Natural killer cell (primary cell): ENCODE measurements around the gene GINS1. TPM values are rescaled to one million over a fixed set of nuclear protein-coding genes. Genes with fewer than 3 reads are reported as not detected.

Experiments used
- ATAC-seq, 3 donors: fragments of 150-1000 bp in 2 of 3; fragments of 200-7000 bp in 1 of 3; cut with Tn5 transposase; 1 replicate in 1 of 3; 2 replicates in 2 of 3; pipeline ENCODE4 v1.10.0; 2021; ENCODE audit warnings: mild to moderate bottlenecking in 2 of 3, moderate library complexity in 2 of 3
- DNase-seq, 2 donors: peaks; one replicate each; pipeline versions ENCODE4 v3.0.0 to v3.0.0-alpha.2; 2013 to 2021; ENCODE audit warnings: mixed read lengths in 1 of 2
- H3K27ac ChIP-seq: one replicate; pipeline ENCODE4 v1.5.1; 2013; ENCODE audit warnings: mild to moderate bottlenecking, low read length
- H3K27me3 ChIP-seq: one replicate; pipeline ENCODE4 v1.6.1; 2013; ENCODE audit warnings: low read length; ENCODE audit not compliant: control insufficient read depth, insufficient read depth
- H3K36me3 ChIP-seq: one replicate; pipeline ENCODE4 v1.6.1; 2013; ENCODE audit warnings: low read length; ENCODE audit not compliant: control insufficient read depth, insufficient read depth
- H3K4me1 ChIP-seq: one replicate; pipeline ENCODE4 v1.6.1; 2013; ENCODE audit warnings: low read length; ENCODE audit not compliant: control insufficient read depth, insufficient read depth
- H3K4me3 ChIP-seq: one replicate; pipeline ENCODE4 v1.5.1; 2013; ENCODE audit warnings: low read length
- H3K9me3 ChIP-seq: one replicate; pipeline ENCODE4 v1.6.1; 2013; ENCODE audit warnings: low read length; ENCODE audit not compliant: control insufficient read depth, insufficient read depth
- H3K27ac Mint-ChIP-seq, 2 donors: one replicate each; pipeline ENCODE4 v1.8.0; 2022; ENCODE audit warnings: mild to moderate bottlenecking in 2 of 2, mixed read lengths in 2 of 2, moderate library complexity in 1 of 2
- H3K27me3 Mint-ChIP-seq, 2 donors: one replicate each; pipeline ENCODE4 v1.8.0; 2022; ENCODE audit warnings: low read depth in 2 of 2, mixed read lengths in 2 of 2
- H3K36me3 Mint-ChIP-seq: one replicate; pipeline ENCODE4 v1.8.0; 2022; ENCODE audit warnings: mixed read lengths
- H3K4me1 Mint-ChIP-seq, 2 donors: one replicate each; pipeline ENCODE4 v1.8.0; 2022; ENCODE audit warnings: mixed read lengths in 2 of 2
- H3K4me3 Mint-ChIP-seq: one replicate; pipeline ENCODE4 v1.8.0; 2022; ENCODE audit warnings: mild to moderate bottlenecking, moderate library complexity, mixed read lengths
- H3K9me3 Mint-ChIP-seq, 2 donors: one replicate each; pipeline ENCODE4 v1.8.0; 2022; ENCODE audit warnings: mixed read lengths in 2 of 2
- whole genome bisulfite sequencing: methylation state at CpG from one replicate; pipeline ENCODE4 v1.1.7; 2013; ENCODE audit warnings: missing lambda C conversion rate; ENCODE audit not compliant: insufficient coverage; 5-methylcytosine and 5-hydroxymethylcytosine counted together
- intact Hi-C: fragments of 100-400 bp; cut with micrococcal nuclease; formaldehyde crosslinking; loops from one replicate; pipeline ENCODE4 v1.14.2; 2022
- total RNA-seq, 4 donors: library from RNA; stranded (reverse); fragments of 120-200 nt in 1 of 4; gene quantifications; one replicate each; pipeline versions ENCODE4 v1.2.3 to v1.2.4, GENCODE V29; 2013 to 2022
- TF ChIP-seq, protein P1 (sequence below): fragments of 200-600 bp; IDR thresholded peaks from one replicate; pipeline ENCODE4 v1.8.0; 2022; ENCODE audit warnings: antibody characterized with exemption

GINS1 gene
- total RNA-seq, 3 donors from 2014 or later (not counting 1 experiment from before 2014, with no cell fraction given): 1.3 to 1.5 (median 1.4) TPM

DNA sequence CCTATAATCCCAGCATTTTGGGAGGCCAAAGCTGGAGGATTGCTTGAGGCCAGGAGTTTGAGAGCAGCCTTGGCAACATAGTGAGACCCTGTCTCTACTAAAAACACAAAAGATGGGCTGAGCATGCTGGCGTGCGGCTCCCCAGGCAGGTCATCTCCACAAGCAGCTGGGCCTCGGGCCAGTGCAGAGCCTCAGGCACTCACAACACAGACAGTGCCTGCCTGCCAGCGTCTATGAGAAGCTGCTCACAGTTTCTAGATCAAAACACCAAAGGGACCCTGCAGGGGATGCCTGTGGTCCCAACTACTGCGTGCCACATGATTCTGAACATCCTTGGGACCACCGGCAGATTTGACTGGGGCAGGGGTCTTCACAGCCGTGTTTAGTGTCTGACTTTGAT lies 59.4 kb downstream of the GINS1 start:
- H3K27me3 Mint-ChIP-seq: no peaks in the 10 kb centered on the region
- Histone ChIP-seq H3K4me3 (no peak overlapping the region), H3K27ac (no peak overlapping the region), H3K36me3 (no peaks in the 10 kb centered on the region), H3K9me3 (no peaks in the 10 kb centered on the region), H3K27me3 (no peaks in the 10 kb centered on the region), H3K4me1 (no peaks in the 10 kb centered on the region)
- no peaks in the 10 kb centered on the region for H3K36me3 Mint-ChIP-seq
- no peaks in the 10 kb centered on the region for H3K9me3 Mint-ChIP-seq
- 93% methylated on average over 7 of the region's 7 CpGs for WGBS
- TF ChIP-seq, protein P1, sequence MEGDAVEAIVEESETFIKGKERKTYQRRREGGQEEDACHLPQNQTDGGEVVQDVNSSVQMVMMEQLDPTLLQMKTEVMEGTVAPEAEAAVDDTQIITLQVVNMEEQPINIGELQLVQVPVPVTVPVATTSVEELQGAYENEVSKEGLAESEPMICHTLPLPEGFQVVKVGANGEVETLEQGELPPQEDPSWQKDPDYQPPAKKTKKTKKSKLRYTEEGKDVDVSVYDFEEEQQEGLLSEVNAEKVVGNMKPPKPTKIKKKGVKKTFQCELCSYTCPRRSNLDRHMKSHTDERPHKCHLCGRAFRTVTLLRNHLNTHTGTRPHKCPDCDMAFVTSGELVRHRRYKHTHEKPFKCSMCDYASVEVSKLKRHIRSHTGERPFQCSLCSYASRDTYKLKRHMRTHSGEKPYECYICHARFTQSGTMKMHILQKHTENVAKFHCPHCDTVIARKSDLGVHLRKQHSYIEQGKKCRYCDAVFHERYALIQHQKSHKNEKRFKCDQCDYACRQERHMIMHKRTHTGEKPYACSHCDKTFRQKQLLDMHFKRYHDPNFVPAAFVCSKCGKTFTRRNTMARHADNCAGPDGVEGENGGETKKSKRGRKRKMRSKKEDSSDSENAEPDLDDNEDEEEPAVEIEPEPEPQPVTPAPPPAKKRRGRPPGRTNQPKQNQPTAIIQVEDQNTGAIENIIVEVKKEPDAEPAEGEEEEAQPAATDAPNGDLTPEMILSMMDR: no peak
- ATAC-seq (no peak), DNase-seq (no peak)
- intact Hi-C loops: no loop called here
- peaks cover 0 to 11% of the 10 kb centered on the region in 2 donors for H3K4me1 Mint-ChIP-seq
- H3K27ac Mint-ChIP-seq: no peak overlapping the region
- H3K4me3 Mint-ChIP-seq: no peak overlapping the region

DNA sequence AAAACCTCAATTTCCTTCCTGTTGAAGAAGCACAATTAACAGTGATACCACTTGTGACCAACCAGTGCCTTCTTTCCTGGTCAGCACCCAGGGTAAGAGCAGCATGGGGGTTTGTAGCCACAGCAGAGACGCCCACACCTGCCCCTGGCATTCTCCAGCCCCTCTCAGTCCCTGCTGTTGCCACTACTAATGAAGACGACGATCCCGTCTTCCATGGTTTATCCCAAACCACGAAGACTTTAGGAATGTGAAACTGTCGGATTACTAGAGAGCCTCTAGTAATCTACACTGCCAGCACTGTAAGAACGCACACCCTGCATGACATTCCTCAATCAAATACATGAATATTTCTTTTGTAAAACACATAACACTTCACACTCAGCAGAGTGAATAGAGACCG lies 60.0 kb downstream of the GINS1 start:
- DNase-seq: no peak
- Histone ChIP-seq H3K4me3 (no peak overlapping the region), H3K9me3 (no peaks in the 10 kb centered on the region), H3K36me3 (no peaks in the 10 kb centered on the region), H3K27me3 (no peaks in the 10 kb centered on the region), H3K4me1 (no peaks in the 10 kb centered on the region), H3K27ac (no peak overlapping the region)
- WGBS: 84% methylated on average over 8 of the region's 8 CpGs
- no peaks in the 10 kb centered on the region for H3K9me3 Mint-ChIP-seq
- H3K27me3 Mint-ChIP-seq: no peaks in the 10 kb centered on the region
- TF ChIP-seq, protein P1: no peak
- H3K4me3 Mint-ChIP-seq: no peak overlapping the region
- intact Hi-C loops: no loop called here
- H3K4me1 Mint-ChIP-seq: peaks cover 0 to 11% of the 10 kb centered on the region in 2 donors
- peak overlapping the region in 1 of 2 donors; percentile 27 for H3K27ac Mint-ChIP-seq
- H3K36me3 Mint-ChIP-seq: no peaks in the 10 kb centered on the region
- ATAC-seq: no peak

DNA sequence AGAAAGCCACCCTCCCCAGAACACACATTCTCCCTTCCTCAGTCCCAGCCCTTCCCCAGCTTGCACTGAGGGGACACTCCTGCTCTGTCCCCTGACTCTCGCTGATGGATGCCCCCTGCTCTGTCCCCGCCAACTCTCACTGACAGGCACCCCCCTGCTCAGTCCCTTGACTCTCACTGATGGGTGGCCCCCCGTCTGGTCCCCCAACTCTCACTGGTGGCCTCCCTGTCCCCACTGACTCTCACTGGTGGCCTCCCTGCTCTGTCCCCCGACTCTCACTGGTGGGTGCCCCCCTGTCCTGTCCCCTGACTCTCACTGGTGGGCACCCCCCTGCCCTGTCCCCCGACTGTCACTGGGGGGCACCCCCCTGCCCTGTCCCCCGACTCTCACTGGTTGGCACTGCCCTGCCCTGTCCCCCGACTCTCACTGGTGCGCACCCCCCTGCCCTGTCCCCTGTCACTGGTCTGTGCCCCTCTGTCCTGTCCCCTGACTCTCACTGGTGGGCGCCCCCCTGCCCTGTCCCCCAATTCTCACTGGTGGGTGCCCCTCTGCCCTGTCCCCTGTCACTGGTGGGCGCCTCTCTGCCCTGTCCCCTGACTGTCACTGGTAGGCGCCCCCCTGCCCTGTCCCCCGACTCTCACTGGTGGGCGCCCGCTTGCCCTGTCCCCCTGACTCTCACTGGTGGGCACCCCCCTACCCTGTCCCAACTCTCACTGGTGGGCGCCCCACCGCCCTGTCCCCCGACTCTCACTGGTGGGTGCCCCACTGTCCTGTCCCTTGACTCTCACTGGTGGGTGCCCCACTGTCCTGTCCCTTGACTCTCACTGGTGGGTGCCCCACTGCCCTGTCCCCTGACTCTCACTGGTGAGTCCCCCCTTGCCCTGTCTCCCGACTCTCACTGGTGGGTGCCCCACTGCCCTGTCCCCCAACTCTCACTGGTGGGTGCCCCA lies 60.9 kb downstream of the GINS1 start:
- 91% methylated on average over 18 of the region's 18 CpGs for WGBS

More for the DNA sequence above, 60.9 kb downstream of the GINS1 start:
- no peak for DNase-seq
- Histone ChIP-seq H3K36me3 (no peaks in the 10 kb centered on the region), H3K27ac (no peak overlapping the region), H3K4me3 (no peak overlapping the region), H3K9me3 (no peaks in the 10 kb centered on the region), H3K4me1 (no peaks in the 10 kb centered on the region), H3K27me3 (no peaks in the 10 kb centered on the region)
- intact Hi-C loops: no loop called here
- H3K4me1 Mint-ChIP-seq: peaks cover 0 to 11% of the 10 kb centered on the region in 2 donors
- H3K27me3 Mint-ChIP-seq: no peaks in the 10 kb centered on the region
- H3K36me3 Mint-ChIP-seq: no peaks in the 10 kb centered on the region
- H3K27ac Mint-ChIP-seq: no peak overlapping the region
- no peaks in the 10 kb centered on the region for H3K9me3 Mint-ChIP-seq
- no peak overlapping the region for H3K4me3 Mint-ChIP-seq
- ATAC-seq: no peak
- TF ChIP-seq, protein P1: no peak
